OCI-LY3 (cell line): ENCODE measurements around the gene OVCA2.

ENCODE experiments used
- EZH2phosphoT487 ChIP-seq: fragments of 200-600 bp; shearing (Covaris generic); IDR thresholded peaks from 2 replicates; pipeline ENCODE4 v1.6.1; 2018; ENCODE audit warnings: antibody characterized with exemption, mixed run types, low read depth
- TF ChIP-seq, protein P1 (sequence below): fragments of 200-600, 300-600 bp; sonication (generic); IDR thresholded peaks from 2 replicates; pipeline ENCODE4 v1.5.1; 2014; ENCODE audit warnings: antibody characterized with exemption, low read length, low read depth

DNA sequence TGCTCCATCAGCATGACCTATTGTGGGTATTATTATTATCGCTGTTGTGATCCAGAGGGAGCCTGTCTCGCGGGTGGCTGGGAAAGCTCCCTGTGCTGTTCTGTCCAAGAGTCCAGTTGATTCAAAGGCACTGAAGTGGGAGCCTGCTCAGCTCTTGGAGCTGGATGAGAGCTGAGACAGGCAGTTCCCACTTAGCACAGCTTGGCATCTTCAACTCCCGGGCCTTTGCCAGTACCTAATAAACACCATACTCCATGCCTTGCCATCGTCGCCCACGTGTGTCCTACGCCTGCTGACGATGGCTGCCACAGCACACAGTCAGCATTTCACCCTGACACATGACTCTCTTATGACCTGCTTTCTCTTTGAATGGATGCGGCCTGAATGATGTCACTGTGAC, 49.3 kb upstream of the OVCA2 start:
- TF ChIP-seq, protein P1, sequence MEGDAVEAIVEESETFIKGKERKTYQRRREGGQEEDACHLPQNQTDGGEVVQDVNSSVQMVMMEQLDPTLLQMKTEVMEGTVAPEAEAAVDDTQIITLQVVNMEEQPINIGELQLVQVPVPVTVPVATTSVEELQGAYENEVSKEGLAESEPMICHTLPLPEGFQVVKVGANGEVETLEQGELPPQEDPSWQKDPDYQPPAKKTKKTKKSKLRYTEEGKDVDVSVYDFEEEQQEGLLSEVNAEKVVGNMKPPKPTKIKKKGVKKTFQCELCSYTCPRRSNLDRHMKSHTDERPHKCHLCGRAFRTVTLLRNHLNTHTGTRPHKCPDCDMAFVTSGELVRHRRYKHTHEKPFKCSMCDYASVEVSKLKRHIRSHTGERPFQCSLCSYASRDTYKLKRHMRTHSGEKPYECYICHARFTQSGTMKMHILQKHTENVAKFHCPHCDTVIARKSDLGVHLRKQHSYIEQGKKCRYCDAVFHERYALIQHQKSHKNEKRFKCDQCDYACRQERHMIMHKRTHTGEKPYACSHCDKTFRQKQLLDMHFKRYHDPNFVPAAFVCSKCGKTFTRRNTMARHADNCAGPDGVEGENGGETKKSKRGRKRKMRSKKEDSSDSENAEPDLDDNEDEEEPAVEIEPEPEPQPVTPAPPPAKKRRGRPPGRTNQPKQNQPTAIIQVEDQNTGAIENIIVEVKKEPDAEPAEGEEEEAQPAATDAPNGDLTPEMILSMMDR, result no peak
- no peak for TF ChIP-seq EZH2phosphoT487
